ENCODE results near the gene PDE4D. TPM values are rescaled to one million over a fixed set of nuclear protein-coding genes. Genes with fewer than 3 reads are reported as not detected.

PDE4D gene
- total RNA-seq, 1 experiment from 2014 or later = 3.6 TPM

- no peak overlapping the region for H3K27ac ChIP-seq (ENCODE audit: low read length)
- ChIA-PET POLR2A (ENCODE audit: unreplicated experiment) (no interaction called here), CTCF (no interaction called here)
- H3K4me2 ChIP-seq (ENCODE audit: low read length) = no peak overlapping the region
- H3K27me3 ChIP-seq (ENCODE audit: low read length) = no peaks in the 10 kb centered on the region
- TF ChIP-seq, protein P1, sequence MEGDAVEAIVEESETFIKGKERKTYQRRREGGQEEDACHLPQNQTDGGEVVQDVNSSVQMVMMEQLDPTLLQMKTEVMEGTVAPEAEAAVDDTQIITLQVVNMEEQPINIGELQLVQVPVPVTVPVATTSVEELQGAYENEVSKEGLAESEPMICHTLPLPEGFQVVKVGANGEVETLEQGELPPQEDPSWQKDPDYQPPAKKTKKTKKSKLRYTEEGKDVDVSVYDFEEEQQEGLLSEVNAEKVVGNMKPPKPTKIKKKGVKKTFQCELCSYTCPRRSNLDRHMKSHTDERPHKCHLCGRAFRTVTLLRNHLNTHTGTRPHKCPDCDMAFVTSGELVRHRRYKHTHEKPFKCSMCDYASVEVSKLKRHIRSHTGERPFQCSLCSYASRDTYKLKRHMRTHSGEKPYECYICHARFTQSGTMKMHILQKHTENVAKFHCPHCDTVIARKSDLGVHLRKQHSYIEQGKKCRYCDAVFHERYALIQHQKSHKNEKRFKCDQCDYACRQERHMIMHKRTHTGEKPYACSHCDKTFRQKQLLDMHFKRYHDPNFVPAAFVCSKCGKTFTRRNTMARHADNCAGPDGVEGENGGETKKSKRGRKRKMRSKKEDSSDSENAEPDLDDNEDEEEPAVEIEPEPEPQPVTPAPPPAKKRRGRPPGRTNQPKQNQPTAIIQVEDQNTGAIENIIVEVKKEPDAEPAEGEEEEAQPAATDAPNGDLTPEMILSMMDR (conservative IDR thresholded peaks at IDR 0.05; ENCODE audit: low read depth, low read length) = no peak
- no peak for TF ChIP-seq EZH2 (IDR thresholded peaks at IDR 0.05; ENCODE audit: low read length, unreplicated experiment)
- no peak for TF ChIP-seq EZH2phosphoT487 (IDR thresholded peaks at IDR 0.05; ENCODE audit: borderline replicate concordance, low read length)
- H3K9ac ChIP-seq (ENCODE audit: low read length) = no peak overlapping the region
- H4K20me1 ChIP-seq (ENCODE audit: low read length) = no peaks in the 10 kb centered on the region
- no peak overlapping the region for H2AFZ ChIP-seq (ENCODE audit: low read length)
- intact Hi-C loops (cut with micrococcal nuclease) = no loop called here
- no TSS peak for BruUV-seq (replicated peaks)
- no peaks in the 10 kb centered on the region for H3F3A ChIP-seq (ENCODE audit: low read length, unreplicated experiment)
- DNase-seq = no peak
- H3K9me3 ChIP-seq (ENCODE audit: low read length) = no peaks in the 10 kb centered on the region
- no peaks in the 10 kb centered on the region for H3K36me3 ChIP-seq (ENCODE audit: low read depth, low read length)
- no peaks in the 10 kb centered on the region for H3K9me2 ChIP-seq (replicated peaks; ENCODE audit: low read length)
- no peak overlapping the region for H3K4me3 ChIP-seq (ENCODE audit: low read length)
- peaks cover 3% of the 10 kb centered on the region for H3K4me1 ChIP-seq (ENCODE audit: insufficient read depth, low read length)
- no peak for ATAC-seq
- no peaks in the 10 kb centered on the region for H3K79me2 ChIP-seq (ENCODE audit: low read length)
Measured at GRCh38 chr5:59132131-59132530, 761.4 kb downstream of the PDE4D start.

DNA sequence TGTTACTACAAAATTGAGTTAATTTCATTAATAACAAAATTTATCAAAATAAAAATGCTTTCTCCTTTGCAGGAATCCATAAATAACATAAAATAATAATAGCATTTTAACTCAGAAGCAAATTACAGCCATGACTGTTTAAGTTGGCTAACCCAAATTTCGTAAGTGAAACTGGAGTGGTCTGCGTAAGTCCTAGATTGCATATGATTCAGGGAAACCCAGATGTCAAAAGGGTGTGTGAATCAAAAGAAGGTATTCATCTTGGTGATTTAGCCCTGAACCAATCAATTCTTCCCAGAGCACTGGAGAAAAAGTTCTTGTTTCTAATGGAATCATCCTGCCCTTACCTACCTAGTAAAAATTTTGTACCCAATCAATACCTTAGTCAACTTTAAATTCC, 763.1 kb downstream of the PDE4D start:
- no TSS peak for BruUV-seq (replicated peaks)
- ATAC-seq (no peak), DNase-seq (no peak)
- no peaks in the 10 kb centered on the region for H3K9me3 ChIP-seq (ENCODE audit: low read length)
- no peaks in the 10 kb centered on the region for H3F3A ChIP-seq (ENCODE audit: low read length, unreplicated experiment)
- ChIA-PET CTCF (no interaction called here), POLR2A (ENCODE audit: unreplicated experiment) (no interaction called here)
- no peaks in the 10 kb centered on the region for H3K9me2 ChIP-seq (replicated peaks; ENCODE audit: low read length)
- no peak overlapping the region for H3K4me2 ChIP-seq (ENCODE audit: low read length)
- no peak overlapping the region for H2AFZ ChIP-seq (ENCODE audit: low read length)
- H3K27me3 ChIP-seq (ENCODE audit: low read length) = no peaks in the 10 kb centered on the region
- TF ChIP-seq EZH2 (IDR thresholded peaks at IDR 0.05; ENCODE audit: low read length, unreplicated experiment) = no peak
- TF ChIP-seq, protein P1 (conservative IDR thresholded peaks at IDR 0.05; ENCODE audit: low read depth, low read length) = no peak
- TF ChIP-seq EZH2phosphoT487 (IDR thresholded peaks at IDR 0.05; ENCODE audit: borderline replicate concordance, low read length) = no peak
- no peak overlapping the region for H3K27ac ChIP-seq (ENCODE audit: low read length)
- H3K79me2 ChIP-seq (ENCODE audit: low read length) = no peaks in the 10 kb centered on the region
- intact Hi-C loops (cut with micrococcal nuclease) = no loop called here
- no peaks in the 10 kb centered on the region for H4K20me1 ChIP-seq (ENCODE audit: low read length)
- H3K36me3 ChIP-seq (ENCODE audit: low read depth, low read length) = no peaks in the 10 kb centered on the region
- no peak overlapping the region for H3K4me3 ChIP-seq (ENCODE audit: low read length)
- peaks cover 19% of the 10 kb centered on the region for H3K4me1 ChIP-seq (ENCODE audit: insufficient read depth, low read length)
- H3K9ac ChIP-seq (ENCODE audit: low read length) = no peak overlapping the region

- no peaks in the 10 kb centered on the region for H3F3A ChIP-seq (ENCODE audit: low read length, unreplicated experiment)
- DNase-seq = no peak
- TF ChIP-seq EZH2phosphoT487 (IDR thresholded peaks at IDR 0.05; ENCODE audit: borderline replicate concordance, low read length) (no peak), EZH2 (IDR thresholded peaks at IDR 0.05; ENCODE audit: low read length, unreplicated experiment) (no peak)
- TF ChIP-seq, protein P1 (conservative IDR thresholded peaks at IDR 0.05; ENCODE audit: low read depth, low read length) = no peak
- ATAC-seq = no peak
- H4K20me1 ChIP-seq (ENCODE audit: low read length) = no peaks in the 10 kb centered on the region
- peaks cover 20% of the 10 kb centered on the region for H3K4me1 ChIP-seq (ENCODE audit: insufficient read depth, low read length)
- POLR2A ChIA-PET (ENCODE audit: unreplicated experiment) = no interaction called here
- H3K79me2 ChIP-seq (ENCODE audit: low read length) = no peaks in the 10 kb centered on the region
- no peak overlapping the region for H3K4me3 ChIP-seq (ENCODE audit: low read length)
- BruUV-seq (replicated peaks) = no TSS peak
- no peaks in the 10 kb centered on the region for H3K36me3 ChIP-seq (ENCODE audit: low read depth, low read length)
- CTCF ChIA-PET = no interaction called here
- no peaks in the 10 kb centered on the region for H3K9me3 ChIP-seq (ENCODE audit: low read length)
- intact Hi-C loops (cut with micrococcal nuclease) = loop anchor here (5.0 kb wide), 1 partner anchor 96 kb away; no protein-coding TSS in a partner anchor
- H3K27me3 ChIP-seq (ENCODE audit: low read length) = no peaks in the 10 kb centered on the region
- H3K27ac ChIP-seq (ENCODE audit: low read length) = no peak overlapping the region
- no peaks in the 10 kb centered on the region for H3K9me2 ChIP-seq (replicated peaks; ENCODE audit: low read length)
- H3K9ac ChIP-seq (ENCODE audit: low read length) = no peak overlapping the region
- H3K4me2 ChIP-seq (ENCODE audit: low read length) = no peak overlapping the region
- no peak overlapping the region for H2AFZ ChIP-seq (ENCODE audit: low read length)
Measured at GRCh38 chr5:59128646-59129290, 764.8 kb downstream of the PDE4D start.
